OCI-LY3 (cell line): ENCODE results near the gene MTERF1.

Experiments used
- EZH2phosphoT487 ChIP-seq: fragments of 200-600 bp; shearing (Covaris generic); IDR thresholded peaks from 2 replicates; pipeline ENCODE4 v1.6.1; 2018; ENCODE audit warnings: antibody characterized with exemption, mixed run types, low read depth
- TF ChIP-seq, protein P1 (sequence below): fragments of 200-600, 300-600 bp; sonication (generic); IDR thresholded peaks from 2 replicates; pipeline ENCODE4 v1.5.1; 2014; ENCODE audit warnings: antibody characterized with exemption, low read length, low read depth

DNA sequence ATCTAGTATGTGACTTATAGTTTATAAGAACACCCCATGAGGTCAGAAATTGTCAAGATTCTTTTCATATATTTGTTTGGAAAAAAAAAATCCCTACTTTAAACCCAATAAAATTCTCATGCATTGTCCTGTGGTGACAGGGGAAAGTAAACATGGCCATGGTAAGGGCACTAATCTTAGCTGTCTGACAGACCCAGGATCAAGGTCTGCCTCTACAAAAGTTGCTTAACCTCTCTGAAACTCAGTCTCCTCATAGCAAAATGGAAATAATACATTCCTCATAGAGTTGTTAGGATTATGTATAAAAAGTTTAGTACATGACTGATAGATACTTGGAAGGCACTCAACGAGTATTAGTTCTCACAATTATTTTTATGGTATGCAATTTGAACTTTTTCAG lies 37.9 kb upstream of the MTERF1 start:
- TF ChIP-seq, protein P1, sequence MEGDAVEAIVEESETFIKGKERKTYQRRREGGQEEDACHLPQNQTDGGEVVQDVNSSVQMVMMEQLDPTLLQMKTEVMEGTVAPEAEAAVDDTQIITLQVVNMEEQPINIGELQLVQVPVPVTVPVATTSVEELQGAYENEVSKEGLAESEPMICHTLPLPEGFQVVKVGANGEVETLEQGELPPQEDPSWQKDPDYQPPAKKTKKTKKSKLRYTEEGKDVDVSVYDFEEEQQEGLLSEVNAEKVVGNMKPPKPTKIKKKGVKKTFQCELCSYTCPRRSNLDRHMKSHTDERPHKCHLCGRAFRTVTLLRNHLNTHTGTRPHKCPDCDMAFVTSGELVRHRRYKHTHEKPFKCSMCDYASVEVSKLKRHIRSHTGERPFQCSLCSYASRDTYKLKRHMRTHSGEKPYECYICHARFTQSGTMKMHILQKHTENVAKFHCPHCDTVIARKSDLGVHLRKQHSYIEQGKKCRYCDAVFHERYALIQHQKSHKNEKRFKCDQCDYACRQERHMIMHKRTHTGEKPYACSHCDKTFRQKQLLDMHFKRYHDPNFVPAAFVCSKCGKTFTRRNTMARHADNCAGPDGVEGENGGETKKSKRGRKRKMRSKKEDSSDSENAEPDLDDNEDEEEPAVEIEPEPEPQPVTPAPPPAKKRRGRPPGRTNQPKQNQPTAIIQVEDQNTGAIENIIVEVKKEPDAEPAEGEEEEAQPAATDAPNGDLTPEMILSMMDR = no peak
- no peak for TF ChIP-seq EZH2phosphoT487
